ENCODE data around the gene JAKMIP1. TPM values are rescaled to one million over a fixed set of nuclear protein-coding genes. Genes with fewer than 3 reads are reported as not detected.

JAKMIP1 gene
- total RNA-seq, 1 experiment from 2014 or later: not detected

DNA sequence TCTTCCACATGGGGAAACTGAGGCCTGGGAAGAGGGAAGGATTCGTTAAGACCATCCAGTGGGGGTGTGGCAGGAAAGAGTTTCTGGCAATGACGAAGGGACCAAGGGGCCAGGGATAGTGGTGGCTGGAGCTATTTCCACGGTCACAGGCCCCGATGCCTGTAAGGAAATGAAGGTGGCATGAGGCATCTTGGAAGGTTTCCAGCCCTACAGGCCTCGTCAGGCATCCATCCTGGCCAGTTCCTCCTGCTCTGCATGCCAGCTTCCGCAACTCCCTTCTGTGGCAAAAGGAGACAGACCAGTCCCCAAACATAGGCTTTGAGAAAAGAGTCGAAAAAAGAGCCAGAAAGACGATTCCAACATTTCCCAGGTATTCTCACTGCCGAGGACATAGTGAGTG, 173.0 kb downstream of the JAKMIP1 start (continued):
- TF ChIP-seq ZNF274 (IDR thresholded peaks at IDR 0.05; ENCODE audit: low read depth, low read length): no peak
- no peak for TF ChIP-seq SIN3A (IDR thresholded peaks at IDR 0.05; ENCODE audit: low read depth)
- no peak for TF ChIP-seq CBX3 (IDR thresholded peaks at IDR 0.05; ENCODE audit: low read depth)
- no peak for TF ChIP-seq CTCF (IDR thresholded peaks at IDR 0.05 in 2 of 3, conservative IDR thresholded peaks at IDR 0.05 in 1 of 3; ENCODE audit: borderline replicate concordance in 1 of 3, insufficient read depth in 1 of 3, low read depth in 2 of 3, low read length in 2 of 3)
- TF ChIP-seq RAD21 (IDR thresholded peaks at IDR 0.05; ENCODE audit: low read depth): no peak
- TF ChIP-seq TCF7L2 (IDR thresholded peaks at IDR 0.05; ENCODE audit: borderline replicate concordance, extremely low read depth, insufficient read depth, insufficient read length): no peak

- POLR2A ChIA-PET: no interaction called here
- no peak for DNase-seq (ENCODE audit: low read depth, low spot score)
- Histone ChIP-seq H3K4me2 (ENCODE audit: low read length) (no peak overlapping the region), H3K27me3 (ENCODE audit: insufficient read depth, low read length) (no peaks in the 10 kb centered on the region), H3K4me3 (replicated peaks in 1 of 2; ENCODE audit: low read depth in 1 of 2, low read length in 2 of 2) (no peak overlapping the region), H4K20me1 (ENCODE audit: insufficient read depth) (no peaks in the 10 kb centered on the region), H3K9me2 (ENCODE audit: insufficient read depth) (no peaks in the 10 kb centered on the region), H2AFZ (ENCODE audit: low read depth, low read length, poor library complexity, severe bottlenecking) (no peak overlapping the region), H3K79me2 (ENCODE audit: insufficient read depth, low read length) (no peaks in the 10 kb centered on the region), H3K36me3 (ENCODE audit: control insufficient read depth in 1 of 2, insufficient read depth in 2 of 2, low read length in 2 of 2) (no peaks in the 10 kb centered on the region), H3K27ac (ENCODE audit: low read depth, low read length) (no peak overlapping the region), H3K9me3 (ENCODE audit: control insufficient read depth in 1 of 2, insufficient read depth in 1 of 2, low read depth in 1 of 2, low read length in 2 of 2) (no peaks in the 10 kb centered on the region), H3K9ac (ENCODE audit: low read length) (no peak overlapping the region), H3K4me1 (ENCODE audit: control insufficient read depth in 1 of 2, insufficient read depth in 2 of 2, low read length in 2 of 2) (no peaks in the 10 kb centered on the region)
- intact Hi-C loops (cut with micrococcal nuclease): no loop called here
- BruUV-seq (replicated peaks): no TSS peak
- TF ChIP-seq JUND (IDR thresholded peaks at IDR 0.05) (no peak), SRF (IDR thresholded peaks at IDR 0.05; ENCODE audit: low read depth) (no peak), SIN3A (IDR thresholded peaks at IDR 0.05; ENCODE audit: low read depth) (no peak), SP1 (IDR thresholded peaks at IDR 0.05; ENCODE audit: low read depth) (no peak), FOSL1 (IDR thresholded peaks at IDR 0.05; ENCODE audit: low read depth) (no peak), ZNF274 (IDR thresholded peaks at IDR 0.05; ENCODE audit: low read depth, low read length) (no peak), ATF3 (IDR thresholded peaks at IDR 0.05) (no peak)
- RAD21 ChIA-PET (ENCODE audit: low non-redundant PET in 1 of 2, low total read pairs in 2 of 2, uncharacterized antibody in 2 of 2, unreplicated experiment in 2 of 2): no interaction called here
- CTCF ChIA-PET: no interaction called here
- ATAC-seq: no peak
Observed at GRCh38 chr4:6024313-6024960, 175.9 kb downstream of the JAKMIP1 start.
